Renal cortical epithelial cell (primary cell): ENCODE results near the gene GNLY. TPM values are rescaled to one million over a fixed set of nuclear protein-coding genes. Genes with fewer than 3 reads are reported as not detected.

Source experiments
- DNase-seq: peaks from one replicate; pipeline ENCODE4 v3.0.0-alpha.2; 2011; ENCODE audit warnings: low read depth
- total RNA-seq: library from RNA; depleted of rRNA; stranded (reverse); fragments of >200 nt; gene quantifications from 2 replicates; pipeline ENCODE4 v1.2.3, GENCODE V29; 2014

The GNLY gene
- total RNA-seq, 1 donor from 2014 or later: not detected

- DNase-seq: no peak
These were observed 9.4 kb upstream of the GNLY start for GRCh38 chr2:85684806-85685205.

- DNase-seq: no peak
These were observed 3.2 kb upstream of the GNLY start for GRCh38 chr2:85690932-85691331.

GRCh38 chr2:85692039-85692645 lies 2.0 kb upstream of the GNLY start:
- no peak for DNase-seq

- no peak for DNase-seq
These were observed 963 bp downstream of the GNLY start for GRCh38 chr2:85695121-85695520.

- DNase-seq: no peak
These were observed 1.8 kb downstream of the GNLY start for GRCh38 chr2:85695691-85696668.

GRCh38 chr2:85697096-85697495 lies 2.9 kb downstream of the GNLY start:
- DNase-seq: no peak

- DNase-seq: no peak
These were observed 3.6 kb downstream of the GNLY start for GRCh38 chr2:85697716-85698115.

- DNase-seq: no peak
These were observed 4.2 kb downstream of the GNLY start for GRCh38 chr2:85698184-85698879.

GRCh38 chr2:85698880-85699254 lies 4.7 kb downstream of the GNLY start:
- no peak for DNase-seq

GRCh38 chr2:85699325-85699724 lies 5.2 kb downstream of the GNLY start:
- DNase-seq: no peak

- peak; percentile 93 for DNase-seq
These were observed 8.0 kb downstream of the GNLY start for GRCh38 chr2:85702172-85702571.

GRCh38 chr2:85702800-85703199 lies 8.6 kb downstream of the GNLY start:
- no peak for DNase-seq

- DNase-seq: no peak
These were observed 9.2 kb downstream of the GNLY start for GRCh38 chr2:85703329-85703728.

- no peak for DNase-seq
These were observed 9.9 kb downstream of the GNLY start for GRCh38 chr2:85704038-85704437.

- DNase-seq: no peak
These were observed 10.9 kb downstream of the GNLY start for GRCh38 chr2:85704800-85705679.

- DNase-seq: peak; percentile 100
These were observed 11.5 kb downstream of the GNLY start for GRCh38 chr2:85705680-85706039.

- DNase-seq: no peak
These were observed 11.9 kb downstream of the GNLY start for GRCh38 chr2:85706063-85706462.

- DNase-seq: no peak
These were observed 12.6 kb downstream of the GNLY start for GRCh38 chr2:85706599-85707296.

- DNase-seq: peak; percentile 93
These were observed 13.1 kb downstream of the GNLY start for GRCh38 chr2:85707304-85707703.

GRCh38 chr2:85708641-85709040 lies 14.5 kb downstream of the GNLY start:
- no peak for DNase-seq

- no peak for DNase-seq
These were observed 15.2 kb downstream of the GNLY start for GRCh38 chr2:85709401-85709811.
